ENCODE measurements around the gene DLGAP1. TPM values are rescaled to one million over a fixed set of nuclear protein-coding genes. Genes with fewer than 3 reads are reported as not detected.

DLGAP1 gene
- total and polyA plus RNA-seq, 2 of the 4 experiments (the other 2 are of a cell fraction): under 0.01 to 0.09 TPM

- Histone ChIP-seq H4K8ac (ENCODE audit: low read depth in 2 of 2, low read length in 2 of 2) (peak overlapping the region; percentile 86 to 94), H3K14ac (replicated peaks; ENCODE audit: low read depth, low read length) (peak overlapping the region; percentile 98), H3K4me1 (ENCODE audit: control insufficient read depth, insufficient read depth, low read length) (peaks cover 29% of the 10 kb centered on the region), H4K5ac (ENCODE audit: low read depth, low read length) (peak overlapping the region; percentile 94), H2AK9ac (replicated peaks; ENCODE audit: low read depth, low read length, poor library complexity) (peak overlapping the region; percentile 94), H2BK15ac (ENCODE audit: low read depth, low read length) (peak overlapping the region; percentile 82), H4K91ac (ENCODE audit: insufficient read depth, low read depth, low read length) (peak overlapping the region; percentile 98), H3K4ac (ENCODE audit: low read depth, low read length) (peak overlapping the region; percentile 97), H3K18ac (ENCODE audit: low read depth, low read length) (peak overlapping the region; percentile 99), H3K9ac (ENCODE audit: low read depth, low read length) (peak overlapping the region; percentile 97), H3K36me3 (ENCODE audit: control insufficient read depth, insufficient read depth, low read length) (peaks cover 6% of the 10 kb centered on the region; the same call in 1 of the 2 replicates), H3K23ac (ENCODE audit: low read depth, low read length) (peak overlapping the region; percentile 98), H3K4me2 (ENCODE audit: low read depth, low read length) (peak overlapping the region; percentile 92), H2BK5ac (ENCODE audit: low read depth, low read length, poor library complexity, severe bottlenecking) (peak overlapping the region; percentile 98), H2BK20ac (ENCODE audit: low read depth, low read length) (peak overlapping the region; percentile 96), H3K79me1 (ENCODE audit: low read depth in 1 of 2, low read length in 2 of 2) (peaks cover 8 to 64% of the 10 kb centered on the region in 2 experiments), H2AK5ac (ENCODE audit: low read depth, low read length) (peak overlapping the region; percentile 94), H3K4me3 (ENCODE audit: insufficient read depth, low read depth, low read length) (peak overlapping the region; percentile 57), H2AFZ (replicated peaks; ENCODE audit: low read length, poor library complexity) (peak overlapping the region; percentile 79), H3K56ac (ENCODE audit: extremely low read depth, insufficient read depth, low read length) (peak overlapping the region; percentile 98), H3K9me1 (ENCODE audit: insufficient read depth, low read length) (peaks cover 17% of the 10 kb centered on the region), H4K20me1 (ENCODE audit: insufficient read depth, low read length) (no peaks in the 10 kb centered on the region), H3K9me3 (ENCODE audit: control insufficient read depth, insufficient read depth, low read length) (no peaks in the 10 kb centered on the region), H3K27me3 (ENCODE audit: control insufficient read depth, insufficient read depth, low read length) (no peaks in the 10 kb centered on the region), H3K27ac (ENCODE audit: insufficient read depth, low read length) (peak overlapping the region; percentile 84), H2BK120ac (ENCODE audit: low read depth, low read length) (peak overlapping the region; percentile 97)
- TSS peak; percentile 65 for BruUV-seq (replicated peaks)
- WGBS, 2 experiments (ENCODE audit: extremely low coverage in 2 of 2, insufficient read length in 1 of 2): 7% methylated on average over 5 of the region's 8 CpGs; no CpG with 5 or more reads in 1 of the 2 experiments
- DNase-seq (peak; percentile 49), ATAC-seq (ENCODE audit: low read depth) (peak; percentile 6; the same call in 1 of the 2 replicates)
- intact Hi-C loops (cut with micrococcal nuclease): loop anchor here (1.0 to 5.0 kb wide), 9 partner anchors 8 to 402 kb away; no protein-coding TSS in a partner anchor
- dilution Hi-C loops (cut with HindIII; ENCODE audit: low sequenced_read_pairs, unreplicated experiment): no loop called here
- CTCF ChIA-PET: interaction anchor here (0.6 to 3.8 kb wide), 21 partner anchors 9 to 316 kb away, joined by 3 to 33 read pairs (median 4); no protein-coding TSS in a partner anchor
- POLR2A ChIA-PET (ENCODE audit: unreplicated experiment): interaction anchor here (0.6 to 3.2 kb wide), 6 partner anchors 8 to 147 kb away, joined by 3 to 26 read pairs (median 4); no protein-coding TSS in a partner anchor
- in situ Hi-C loops (cut with MboI; ENCODE audit: low sequenced_read_pairs): loop anchor here (5.0 to 10.0 kb wide), 3 partner anchors 70 to 313 kb away; partner anchors contain the start of gene TGIF1
- no peak for TF ChIP-seq BHLHE40 (IDR thresholded peaks at IDR 0.05; ENCODE audit: low read depth, low read length)
- TF ChIP-seq POLR2A (IDR thresholded peaks at IDR 0.05; ENCODE audit: low read depth, low read length): peak; percentile 31; the same call in 1 of the 2 replicates
These were observed 860.2 kb downstream of the DLGAP1 start for GRCh38 chr18:3594760-3595368.
